Thoracic aorta (tissue), 2 donors: Measurements from ENCODE around the gene MYO10. TPM values are rescaled to one million over a fixed set of nuclear protein-coding genes. Genes with fewer than 3 reads are reported as not detected.

Experiments
- ATAC-seq: fragments of 150-250 bp; one replicate; pipeline ENCODE4 v1.8.0; 2017; ENCODE audit warnings: low read depth; ENCODE audit not compliant: insufficient number of reproducible peaks, low FRiP score
- DNase-seq: peaks from one replicate; pipeline ENCODE4 v3.0.0-alpha.2; 2020; ENCODE audit warnings: low spot score
- H3K27ac ChIP-seq, 2 donors: fragments of 200-600 bp; sonication (generic); 1 replicate in 1 of 2; 2 replicates in 1 of 2; pipeline ENCODE4 v1.5.1; 2016; ENCODE audit warnings: mild to moderate bottlenecking in 2 of 2, moderate library complexity in 2 of 2
- H3K27me3 ChIP-seq: fragments of 200-600 bp; sonication (generic); replicated peaks from 2 replicates; pipeline ENCODE4 v1.6.0; 2016; ENCODE audit warnings: mild to moderate bottlenecking; ENCODE audit not compliant: insufficient read depth
- H3K36me3 ChIP-seq: fragments of 200-600 bp; sonication (generic); one replicate; pipeline ENCODE4 v1.5.1; 2016
- H3K4me1 ChIP-seq, 2 donors: fragments of 200-600 bp; sonication (generic); 1 replicate in 1 of 2; 2 replicates in 1 of 2; pipeline versions ENCODE4 v1.5.1 to v1.6.0; 2016; ENCODE audit warnings: low read depth in 2 of 2, mild to moderate bottlenecking in 1 of 2; ENCODE audit not compliant: control insufficient read depth in 1 of 2
- H3K4me3 ChIP-seq: fragments of 200-600 bp; sonication (generic); 2 replicates; pipeline ENCODE4 v1.5.1; 2016; ENCODE audit warnings: mild to moderate bottlenecking
- H3K9me3 ChIP-seq: fragments of 200-600 bp; sonication (generic); 2 replicates; pipeline ENCODE4 v1.5.1; 2016
- total RNA-seq, 2 donors: library from RNA; depleted of rRNA; stranded (reverse); fragments of >200 nt; gene quantifications; one replicate each; pipeline versions ENCODE4 v1.1.0 to v1.2.3, GENCODE V29; 2016
- TF ChIP-seq, protein P1 (sequence below): fragments of 200-600 bp; sonication (generic); IDR thresholded peaks from one replicate; pipeline ENCODE4 v1.5.1; 2019; ENCODE audit warnings: antibody characterized with exemption

Gene MYO10
- total RNA-seq, 2 donors from 2014 or later: 11.4 to 41.7 TPM

DNA sequence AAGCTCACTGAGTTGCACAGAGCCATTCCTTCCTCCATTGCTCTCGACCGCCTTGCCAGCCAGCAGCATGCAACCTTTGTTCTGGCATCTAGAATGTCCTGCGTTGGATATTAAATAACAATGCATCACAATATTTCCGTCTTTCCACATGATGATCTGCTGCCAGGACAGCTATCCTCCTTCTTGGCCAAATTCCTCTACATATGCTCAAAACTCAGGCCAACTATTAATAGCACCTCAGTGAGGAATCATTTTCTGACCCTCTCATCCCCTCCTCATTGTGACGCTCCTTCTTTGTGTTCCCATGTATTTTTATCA lies 128.6 kb downstream of the MYO10 start:
- Histone ChIP-seq H3K36me3 (no peaks in the 10 kb centered on the region), H3K4me3 (no peak overlapping the region), H3K9me3 (no peaks in the 10 kb centered on the region), H3K4me1 (peaks cover 0 to 5% of the 10 kb centered on the region in 2 donors), H3K27me3 (no peaks in the 10 kb centered on the region), H3K27ac (no peak overlapping the region)
- DNase-seq: no peak
- ATAC-seq: no peak
- TF ChIP-seq, protein P1, sequence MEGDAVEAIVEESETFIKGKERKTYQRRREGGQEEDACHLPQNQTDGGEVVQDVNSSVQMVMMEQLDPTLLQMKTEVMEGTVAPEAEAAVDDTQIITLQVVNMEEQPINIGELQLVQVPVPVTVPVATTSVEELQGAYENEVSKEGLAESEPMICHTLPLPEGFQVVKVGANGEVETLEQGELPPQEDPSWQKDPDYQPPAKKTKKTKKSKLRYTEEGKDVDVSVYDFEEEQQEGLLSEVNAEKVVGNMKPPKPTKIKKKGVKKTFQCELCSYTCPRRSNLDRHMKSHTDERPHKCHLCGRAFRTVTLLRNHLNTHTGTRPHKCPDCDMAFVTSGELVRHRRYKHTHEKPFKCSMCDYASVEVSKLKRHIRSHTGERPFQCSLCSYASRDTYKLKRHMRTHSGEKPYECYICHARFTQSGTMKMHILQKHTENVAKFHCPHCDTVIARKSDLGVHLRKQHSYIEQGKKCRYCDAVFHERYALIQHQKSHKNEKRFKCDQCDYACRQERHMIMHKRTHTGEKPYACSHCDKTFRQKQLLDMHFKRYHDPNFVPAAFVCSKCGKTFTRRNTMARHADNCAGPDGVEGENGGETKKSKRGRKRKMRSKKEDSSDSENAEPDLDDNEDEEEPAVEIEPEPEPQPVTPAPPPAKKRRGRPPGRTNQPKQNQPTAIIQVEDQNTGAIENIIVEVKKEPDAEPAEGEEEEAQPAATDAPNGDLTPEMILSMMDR: no peak

DNA sequence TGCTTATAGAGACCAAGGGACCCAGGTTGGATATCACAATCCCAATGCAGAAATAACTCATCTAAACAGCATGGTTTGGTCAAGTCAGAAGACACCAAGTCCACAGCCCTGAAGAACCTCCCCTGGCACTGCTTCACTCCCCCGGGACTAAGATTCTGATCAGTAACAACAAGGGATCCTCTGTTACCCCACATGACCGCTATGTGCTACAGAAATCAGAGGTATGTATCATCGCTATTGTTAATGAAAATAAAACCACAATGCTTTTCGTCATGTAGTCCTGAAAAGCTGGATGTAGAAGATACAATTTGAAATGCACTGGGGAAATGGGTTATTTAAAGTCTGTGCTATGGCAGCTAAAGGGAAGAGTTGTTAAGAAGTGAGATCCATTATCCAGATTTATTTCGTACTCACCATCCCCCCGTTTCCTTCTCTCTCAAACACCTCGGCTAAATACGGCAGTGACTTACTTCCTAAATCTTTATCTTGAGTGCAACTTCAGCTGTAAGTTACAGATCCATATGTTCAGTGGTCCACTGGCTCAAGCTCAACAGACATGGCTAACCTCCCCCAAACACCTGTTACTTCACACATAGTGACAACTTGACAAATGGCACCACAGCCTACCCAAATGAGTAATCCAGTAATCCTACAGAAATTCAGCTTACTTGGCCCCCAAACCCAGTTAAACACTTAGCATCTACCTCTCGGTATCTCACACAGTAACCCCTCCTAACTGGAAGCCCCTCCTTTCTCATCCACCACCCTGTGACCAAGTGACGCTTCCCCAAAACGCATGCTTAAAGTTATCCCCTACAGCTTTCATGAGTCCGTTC lies 129.2 kb downstream of the MYO10 start:
- H3K27me3 ChIP-seq: no peaks in the 10 kb centered on the region
- no peak for ATAC-seq
- H3K4me3 ChIP-seq: no peak overlapping the region
- TF ChIP-seq, protein P1: no peak
- H3K27ac ChIP-seq: no peak overlapping the region
- no peak for DNase-seq
- no peaks in the 10 kb centered on the region for H3K9me3 ChIP-seq
- H3K36me3 ChIP-seq: no peaks in the 10 kb centered on the region
- peaks cover 0 to 5% of the 10 kb centered on the region in 2 donors for H3K4me1 ChIP-seq

DNA sequence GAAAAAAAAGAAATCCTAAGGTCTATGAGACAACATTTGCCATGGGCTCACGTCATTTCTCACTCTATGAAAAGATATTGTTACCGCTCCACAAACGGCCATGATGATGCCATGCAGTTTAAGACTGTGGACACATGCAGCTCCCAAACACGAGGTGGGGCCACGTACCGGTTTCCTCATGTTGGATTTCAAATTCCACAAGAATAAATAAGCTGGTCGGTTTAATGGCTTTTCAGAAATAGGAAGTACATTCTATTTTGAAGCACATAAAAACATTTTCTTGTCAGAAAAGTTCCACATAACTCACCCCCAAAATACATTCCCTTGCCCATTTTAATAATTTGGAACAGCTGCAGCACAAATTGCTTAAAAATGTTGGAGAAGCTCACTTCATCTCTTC lies 130.6 kb downstream of the MYO10 start:
- Histone ChIP-seq H3K27me3 (no peaks in the 10 kb centered on the region), H3K36me3 (no peaks in the 10 kb centered on the region), H3K4me3 (no peak overlapping the region), H3K9me3 (no peaks in the 10 kb centered on the region), H3K4me1 (peaks cover 0 to 5% of the 10 kb centered on the region in 2 donors), H3K27ac (no peak overlapping the region)
- DNase-seq (no peak), ATAC-seq (no peak)
- TF ChIP-seq, protein P1: no peak

DNA sequence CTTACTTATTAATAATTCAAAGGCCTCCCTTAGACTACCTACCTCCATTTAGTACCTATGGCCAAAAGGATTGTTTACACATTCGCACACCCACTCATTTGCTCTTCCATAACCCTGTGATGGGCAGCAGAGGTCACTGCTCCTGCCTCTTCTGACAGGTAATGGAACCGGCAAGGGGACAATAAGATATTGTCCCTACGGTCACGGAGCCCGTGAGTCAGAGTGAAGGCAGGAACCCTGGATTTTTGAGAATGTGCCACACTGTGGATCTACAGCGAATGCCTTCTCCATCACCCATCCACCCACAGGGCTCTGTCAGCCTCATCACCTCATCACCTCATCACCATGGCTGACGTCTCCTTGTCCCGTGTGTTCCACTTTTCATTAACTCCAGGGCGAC lies 132.3 kb downstream of the MYO10 start:
- H3K4me1 ChIP-seq: peaks cover 0 to 5% of the 10 kb centered on the region in 2 donors
- no peak for DNase-seq
- no peak overlapping the region for H3K4me3 ChIP-seq
- TF ChIP-seq, protein P1: no peak
- no peaks in the 10 kb centered on the region for H3K9me3 ChIP-seq
- H3K27ac ChIP-seq: no peak overlapping the region
- no peaks in the 10 kb centered on the region for H3K36me3 ChIP-seq
- ATAC-seq: no peak
- H3K27me3 ChIP-seq: no peaks in the 10 kb centered on the region

DNA sequence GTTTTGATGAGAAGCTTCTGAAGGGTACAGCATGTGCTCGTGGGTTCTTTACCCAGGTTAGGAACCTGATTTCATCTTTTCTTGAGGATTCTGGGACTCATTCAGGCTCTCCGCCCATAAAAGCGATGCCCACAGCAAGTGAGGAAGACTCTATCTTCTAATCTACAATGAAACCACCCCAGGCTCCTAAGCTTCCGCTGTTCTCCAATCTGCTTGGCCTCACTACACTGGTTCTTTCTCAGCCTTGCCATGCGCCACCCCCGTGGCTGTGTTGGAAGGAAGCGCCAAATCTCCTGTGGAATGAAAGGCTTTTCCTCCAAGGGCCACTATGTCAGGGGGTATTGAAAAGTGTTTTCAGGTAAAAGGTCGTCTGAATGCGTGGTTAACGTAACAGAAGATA lies 135.6 kb downstream of the MYO10 start:
- H3K9me3 ChIP-seq: no peaks in the 10 kb centered on the region
- no peak for ATAC-seq
- H3K36me3 ChIP-seq: no peaks in the 10 kb centered on the region
- H3K27me3 ChIP-seq: no peaks in the 10 kb centered on the region
- TF ChIP-seq, protein P1: no peak
- H3K4me1 ChIP-seq: peaks cover 0 to under 1% of the 10 kb centered on the region in 2 donors
- no peak overlapping the region for H3K4me3 ChIP-seq
- no peak overlapping the region for H3K27ac ChIP-seq
- DNase-seq: no peak
